Fibroblast of villous mesenchyme (primary cell): ENCODE measurements around the gene ATP5PD. TPM values are rescaled to one million over a fixed set of nuclear protein-coding genes. Genes with fewer than 3 reads are reported as not detected.

Experiments used
- DNase-seq: peaks from one replicate; pipeline ENCODE4 v3.0.0-alpha.2; 2010; ENCODE audit warnings: low read depth
- H3K4me3 ChIP-seq: 2 replicates; pipeline ENCODE4 v1.5.1; 2011; ENCODE audit warnings: low read depth, mild to moderate bottlenecking, low read length
- small RNA-seq: library from RNA; depleted of rRNA; stranded (forward); fragments of <200 nt; gene quantifications from one replicate; pipeline ENCODE3, GENCODE V24; 2012
- total RNA-seq: library from RNA; depleted of rRNA; stranded (reverse); fragments of >200 nt; gene quantifications from 2 replicates; pipeline ENCODE4 v1.2.3, GENCODE V29; 2012
- TF ChIP-seq, protein P1 (sequence below): IDR thresholded peaks from 2 replicates; pipeline ENCODE4 v1.5.1; 2012; ENCODE audit warnings: low read depth, mild to moderate bottlenecking, low read length; ENCODE audit not compliant: insufficient read depth

Gene ATP5PD
- total RNA-seq, 1 donor, result 275 TPM

GRCh38 chr17:74990581-74991105 is 56.1 kb downstream of the ATP5PD start:
- no peak for DNase-seq
- TF ChIP-seq, protein P1, sequence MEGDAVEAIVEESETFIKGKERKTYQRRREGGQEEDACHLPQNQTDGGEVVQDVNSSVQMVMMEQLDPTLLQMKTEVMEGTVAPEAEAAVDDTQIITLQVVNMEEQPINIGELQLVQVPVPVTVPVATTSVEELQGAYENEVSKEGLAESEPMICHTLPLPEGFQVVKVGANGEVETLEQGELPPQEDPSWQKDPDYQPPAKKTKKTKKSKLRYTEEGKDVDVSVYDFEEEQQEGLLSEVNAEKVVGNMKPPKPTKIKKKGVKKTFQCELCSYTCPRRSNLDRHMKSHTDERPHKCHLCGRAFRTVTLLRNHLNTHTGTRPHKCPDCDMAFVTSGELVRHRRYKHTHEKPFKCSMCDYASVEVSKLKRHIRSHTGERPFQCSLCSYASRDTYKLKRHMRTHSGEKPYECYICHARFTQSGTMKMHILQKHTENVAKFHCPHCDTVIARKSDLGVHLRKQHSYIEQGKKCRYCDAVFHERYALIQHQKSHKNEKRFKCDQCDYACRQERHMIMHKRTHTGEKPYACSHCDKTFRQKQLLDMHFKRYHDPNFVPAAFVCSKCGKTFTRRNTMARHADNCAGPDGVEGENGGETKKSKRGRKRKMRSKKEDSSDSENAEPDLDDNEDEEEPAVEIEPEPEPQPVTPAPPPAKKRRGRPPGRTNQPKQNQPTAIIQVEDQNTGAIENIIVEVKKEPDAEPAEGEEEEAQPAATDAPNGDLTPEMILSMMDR, result no peak
- H3K4me3 ChIP-seq, result no peak overlapping the region

Small RNAs within 50 kb of the gene (small RNA-seq; reads per million reads assigned to genes)
- gene AC111186.1 (not detected), gene RF00019 (not detected), gene RN7SL573P (not detected), gene RNU6-362P (not detected)

Other genes starting within 250 kb of the ATP5PD start
- gene GRIN2C, start 187.1 kb downstream of the ATP5PD start, total RNA-seq, result under 0.01 and 0.32 TPM in 2 replicates
- gene FDXR, start 174.0 kb downstream of the ATP5PD start, total RNA-seq, result 19.6 and 20.7 TPM in 2 replicates
- gene FADS6, start 153.3 kb downstream of the ATP5PD start, total RNA-seq, result not detected in 2 replicates
- gene USH1G, start 123.7 kb downstream of the ATP5PD start, total RNA-seq, result not detected in 2 replicates
- gene OTOP2, start 122.7 kb downstream of the ATP5PD start, total RNA-seq, result not detected in 2 replicates
- not detected in 2 replicates for gene OTOP3, start 111.1 kb downstream of the ATP5PD start, total RNA-seq
- 3.5 and 4.3 TPM in 2 replicates for gene HID1, start 74.2 kb downstream of the ATP5PD start, total RNA-seq
- 26.8 and 31.9 TPM in 2 replicates for gene CDR2L, start 59.3 kb downstream of the ATP5PD start, total RNA-seq
- 23.7 and 30.6 TPM in 2 replicates for gene MRPL58, start 34.3 kb downstream of the ATP5PD start, total RNA-seq
- gene KCTD2, start 256 bp upstream of the ATP5PD start, total RNA-seq, result 16.4 and 22.5 TPM in 2 replicates
- gene SLC16A5, start 41.0 kb upstream of the ATP5PD start, total RNA-seq, result 5.6 and 6.4 TPM in 2 replicates
- gene ARMC7, start 63.0 kb upstream of the ATP5PD start, total RNA-seq, result 2.6 and 3.0 TPM in 2 replicates
- 40.2 and 98.2 TPM in 2 replicates for gene NT5C, start 84.8 kb upstream of the ATP5PD start, total RNA-seq
- 163 and 189 TPM in 2 replicates for gene JPT1, start 107.5 kb upstream of the ATP5PD start, total RNA-seq
- 79.2 and 124 TPM in 2 replicates for gene SUMO2, start 136.0 kb upstream of the ATP5PD start, total RNA-seq
- 31.1 and 31.6 TPM in 2 replicates for gene NUP85, start 158.7 kb upstream of the ATP5PD start, total RNA-seq
- 13.2 and 14.2 TPM in 2 replicates for gene GGA3, start 214.6 kb upstream of the ATP5PD start, total RNA-seq
- gene MRPS7, start 214.9 kb upstream of the ATP5PD start, total RNA-seq, result 57.0 and 70.8 TPM in 2 replicates
- gene MIF4GD, start 224.3 kb upstream of the ATP5PD start, total RNA-seq, result 6.0 and 6.4 TPM in 2 replicates
- gene SLC25A19, start 242.5 kb upstream of the ATP5PD start, total RNA-seq, result 5.5 and 7.8 TPM in 2 replicates